K562 (cell line): Measurements from ENCODE around the gene SPIRE1. TPM values are rescaled to one million over a fixed set of nuclear protein-coding genes. Genes with fewer than 3 reads are reported as not detected.

Source experiments
- CBFA2T2 ChIP-seq: fragments of 450-650 bp; conservative IDR thresholded peaks from 2 replicates; pipeline ENCODE4 v1.6.1; 2017; ENCODE audit warnings: mild to moderate bottlenecking
- CHD1 ChIP-seq: fragments of 200-600 bp; sonication (generic); IDR thresholded peaks from one replicate; pipeline ENCODE4 v1.6.1; 2012; ENCODE audit warnings: mild to moderate bottlenecking, moderate library complexity, low read length, inconsistent platforms
- ETS2 ChIP-seq: IDR thresholded peaks from 2 replicates; pipeline ENCODE4 v1.6.1; 2016; ENCODE audit warnings: borderline replicate concordance, missing genetic modification characterization, mild to moderate bottlenecking, moderate library complexity, missing compliant biosample characterization; ENCODE audit not compliant: poor library complexity, severe bottlenecking
- EZH2 ChIP-seq: IDR thresholded peaks from 2 replicates; pipeline ENCODE4 v1.6.1; 2012; ENCODE audit warnings: low read depth, mild to moderate bottlenecking, inconsistent platforms, low read length, borderline replicate concordance
- ZNF3 ChIP-seq: fragments of 250-450 bp; sonication (Bioruptor Pico); IDR thresholded peaks from 2 replicates; pipeline ENCODE4 v1.5.0; 2021; ENCODE audit warnings: mild to moderate bottlenecking, moderate library complexity
- polyA plus RNA-seq, 8 experiments: library from polyadenylated mRNA; depleted of rRNA in 4 of 8; stranded (reverse) in 5 of 8; unstranded in 3 of 8; fragments of >200 nt; fragmentation: Nextera tagmentation in 2 of 8; fragmentation: Illumina TruSeq in 1 of 8; extraction: Ambion mirVana in 2 of 8; extraction: Trizol in 1 of 8; gene quantifications; 2 replicates each; pipeline versions ENCODE4 v1.2.1 to v1.2.3, GENCODE V29; 2011 to 2014; ENCODE audit warnings: inconsistent platforms in 1 of 8, missing spikeins in 1 of 8
- total RNA-seq, 7 experiments: library from RNA; depleted of rRNA in 6 of 7; stranded (reverse); fragments of >200 nt in 6 of 7; fragmentation: Illumina TruSeq in 2 of 7; extraction: Trizol in 2 of 7; gene quantifications; 2 replicates each; pipeline versions ENCODE4 v1.2.1 to v1.2.3, GENCODE V29; 2011 to 2021; ENCODE audit warnings: low replicate concordance in 1 of 7
- TF ChIP-seq, protein P1 (sequence below): fragments of 450-650 bp; IDR thresholded peaks from 2 replicates; pipeline ENCODE4 v1.6.1; 2016; ENCODE audit warnings: mild to moderate bottlenecking
- TF ChIP-seq, protein P2 (sequence below), 3 experiments: fragments of 200-800 bp in 1 of 3; sonication (Bioruptor generic) in 1 of 3; sonication (generic) in 1 of 3; formaldehyde crosslinking in 1 of 3; IDR thresholded peaks; 2 replicates each; pipeline versions ENCODE4 v1.6.1 to v1.8.0; 2016 to 2022; ENCODE audit warnings: mild to moderate bottlenecking in 2 of 3, missing compliant biosample characterization in 2 of 3, missing genetic modification characterization in 2 of 3, missing genetic modification reagents in 1 of 3
- TF ChIP-seq, protein P3 (sequence below): fragments of 150-350 bp; IDR thresholded peaks from 2 replicates; pipeline ENCODE4 v1.6.1; 2014; ENCODE audit warnings: low read depth, mild to moderate bottlenecking, low read length, borderline replicate concordance

SPIRE1 gene
- total and polyA plus RNA-seq, 9 of the 15 experiments (the other 6 are each of a cell fraction or from before 2014, with no cell fraction given), result 2.9 to 14.0 (median 10.2) TPM

GRCh38 chr18:12491611-12492435 lies 166.1 kb downstream of the SPIRE1 start (continued):
- TF ChIP-seq, protein P1, sequence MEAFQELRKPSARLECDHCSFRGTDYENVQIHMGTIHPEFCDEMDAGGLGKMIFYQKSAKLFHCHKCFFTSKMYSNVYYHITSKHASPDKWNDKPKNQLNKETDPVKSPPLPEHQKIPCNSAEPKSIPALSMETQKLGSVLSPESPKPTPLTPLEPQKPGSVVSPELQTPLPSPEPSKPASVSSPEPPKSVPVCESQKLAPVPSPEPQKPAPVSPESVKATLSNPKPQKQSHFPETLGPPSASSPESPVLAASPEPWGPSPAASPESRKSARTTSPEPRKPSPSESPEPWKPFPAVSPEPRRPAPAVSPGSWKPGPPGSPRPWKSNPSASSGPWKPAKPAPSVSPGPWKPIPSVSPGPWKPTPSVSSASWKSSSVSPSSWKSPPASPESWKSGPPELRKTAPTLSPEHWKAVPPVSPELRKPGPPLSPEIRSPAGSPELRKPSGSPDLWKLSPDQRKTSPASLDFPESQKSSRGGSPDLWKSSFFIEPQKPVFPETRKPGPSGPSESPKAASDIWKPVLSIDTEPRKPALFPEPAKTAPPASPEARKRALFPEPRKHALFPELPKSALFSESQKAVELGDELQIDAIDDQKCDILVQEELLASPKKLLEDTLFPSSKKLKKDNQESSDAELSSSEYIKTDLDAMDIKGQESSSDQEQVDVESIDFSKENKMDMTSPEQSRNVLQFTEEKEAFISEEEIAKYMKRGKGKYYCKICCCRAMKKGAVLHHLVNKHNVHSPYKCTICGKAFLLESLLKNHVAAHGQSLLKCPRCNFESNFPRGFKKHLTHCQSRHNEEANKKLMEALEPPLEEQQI, result 0 out of 2 replicates have a peak, but pooled peaks have one; percentile 70
- TF ChIP-seq, protein P2, sequence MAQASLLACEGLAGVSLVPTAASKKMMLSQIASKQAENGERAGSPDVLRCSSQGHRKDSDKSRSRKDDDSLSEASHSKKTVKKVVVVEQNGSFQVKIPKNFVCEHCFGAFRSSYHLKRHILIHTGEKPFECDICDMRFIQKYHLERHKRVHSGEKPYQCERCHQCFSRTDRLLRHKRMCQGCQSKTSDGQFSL (CRISPR knock-in tag; IDR thresholded peaks at IDR 0.05), result no peak
- TF ChIP-seq, protein P2 (tag; IDR thresholded peaks at IDR 0.05), result no peak
- TF ChIP-seq EZH2 (no peak), ZNF3 (no peak), ETS2 (tag) (no peak), CBFA2T2 (peak; percentile 87), CHD1 (no peak)
- TF ChIP-seq, protein P3, sequence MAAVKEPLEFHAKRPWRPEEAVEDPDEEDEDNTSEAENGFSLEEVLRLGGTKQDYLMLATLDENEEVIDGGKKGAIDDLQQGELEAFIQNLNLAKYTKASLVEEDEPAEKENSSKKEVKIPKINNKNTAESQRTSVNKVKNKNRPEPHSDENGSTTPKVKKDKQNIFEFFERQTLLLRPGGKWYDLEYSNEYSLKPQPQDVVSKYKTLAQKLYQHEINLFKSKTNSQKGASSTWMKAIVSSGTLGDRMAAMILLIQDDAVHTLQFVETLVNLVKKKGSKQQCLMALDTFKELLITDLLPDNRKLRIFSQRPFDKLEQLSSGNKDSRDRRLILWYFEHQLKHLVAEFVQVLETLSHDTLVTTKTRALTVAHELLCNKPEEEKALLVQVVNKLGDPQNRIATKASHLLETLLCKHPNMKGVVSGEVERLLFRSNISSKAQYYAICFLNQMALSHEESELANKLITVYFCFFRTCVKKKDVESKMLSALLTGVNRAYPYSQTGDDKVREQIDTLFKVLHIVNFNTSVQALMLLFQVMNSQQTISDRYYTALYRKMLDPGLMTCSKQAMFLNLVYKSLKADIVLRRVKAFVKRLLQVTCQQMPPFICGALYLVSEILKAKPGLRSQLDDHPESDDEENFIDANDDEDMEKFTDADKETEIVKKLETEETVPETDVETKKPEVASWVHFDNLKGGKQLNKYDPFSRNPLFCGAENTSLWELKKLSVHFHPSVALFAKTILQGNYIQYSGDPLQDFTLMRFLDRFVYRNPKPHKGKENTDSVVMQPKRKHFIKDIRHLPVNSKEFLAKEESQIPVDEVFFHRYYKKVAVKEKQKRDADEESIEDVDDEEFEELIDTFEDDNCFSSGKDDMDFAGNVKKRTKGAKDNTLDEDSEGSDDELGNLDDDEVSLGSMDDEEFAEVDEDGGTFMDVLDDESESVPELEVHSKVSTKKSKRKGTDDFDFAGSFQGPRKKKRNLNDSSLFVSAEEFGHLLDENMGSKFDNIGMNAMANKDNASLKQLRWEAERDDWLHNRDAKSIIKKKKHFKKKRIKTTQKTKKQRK, result no peak
